Daoy (cell line): Measurements from ENCODE around the gene CAMK4. TPM values are rescaled to one million over a fixed set of nuclear protein-coding genes. Genes with fewer than 3 reads are reported as not detected.
A peak's percentile ranks its signal among the peaks of the same experiment; 100 is the strongest.
"Not testable (repeated sequence)": the region's sequence is repeated elsewhere in the genome, so short reads cannot be mapped to it uniquely, and the experiment has no call there.

Experiments used
- DNase-seq: peaks from one replicate; pipeline ENCODE4 v3.0.0-alpha.2; 2015; ENCODE audit warnings: low read depth
- total RNA-seq: library from RNA; depleted of rRNA; stranded (reverse); fragments of >200 nt; shearing (Covaris generic); gene quantifications from 2 replicates; pipeline ENCODE4 v1.2.3, GENCODE V29; 2014

Gene CAMK4
- total RNA-seq, 1 experiment from 2014 or later: 20.1 TPM

GRCh38 chr5:111256128-111256527 lies 31.9 kb downstream of the CAMK4 start:
- no peak for DNase-seq

- DNase-seq: not testable (repeated sequence)
These were observed 33.4 kb downstream of the CAMK4 start for GRCh38 chr5:111257610-111258009.

- no peak for DNase-seq
These were observed 35.5 kb downstream of the CAMK4 start for GRCh38 chr5:111259636-111260035.

GRCh38 chr5:111261610-111262009 lies 37.4 kb downstream of the CAMK4 start:
- DNase-seq: peak; percentile 13

- no peak for DNase-seq
These were observed 38.0 kb downstream of the CAMK4 start for GRCh38 chr5:111262153-111262552.

- DNase-seq: no peak
These were observed 38.6 kb downstream of the CAMK4 start for GRCh38 chr5:111262815-111263214.

GRCh38 chr5:111266491-111266890 lies 42.3 kb downstream of the CAMK4 start:
- DNase-seq: peak; percentile 13

- no peak for DNase-seq
These were observed 44.1 kb downstream of the CAMK4 start for GRCh38 chr5:111268300-111268699.

GRCh38 chr5:111271885-111272284 lies 47.7 kb downstream of the CAMK4 start:
- DNase-seq: no peak

- DNase-seq: no peak
These were observed 52.9 kb downstream of the CAMK4 start for GRCh38 chr5:111277061-111277460.

GRCh38 chr5:111278858-111279504 lies 54.8 kb downstream of the CAMK4 start:
- peak; percentile 76 for DNase-seq

GRCh38 chr5:111280282-111280951 lies 56.2 kb downstream of the CAMK4 start:
- no peak for DNase-seq

GRCh38 chr5:111282798-111283197 lies 58.6 kb downstream of the CAMK4 start:
- no peak for DNase-seq

- DNase-seq: no peak
These were observed 60.6 kb downstream of the CAMK4 start for GRCh38 chr5:111284825-111285224.

GRCh38 chr5:111294551-111294950 lies 70.4 kb downstream of the CAMK4 start:
- DNase-seq: no peak

GRCh38 chr5:111295649-111296048 lies 71.5 kb downstream of the CAMK4 start:
- no peak for DNase-seq

- DNase-seq: no peak
These were observed 72.4 kb downstream of the CAMK4 start for GRCh38 chr5:111296570-111296969.

GRCh38 chr5:111299067-111299481 lies 74.9 kb downstream of the CAMK4 start:
- DNase-seq: no peak

GRCh38 chr5:111299831-111300432 lies 75.7 kb downstream of the CAMK4 start:
- DNase-seq: no peak

- no peak for DNase-seq
These were observed 77.1 kb downstream of the CAMK4 start for GRCh38 chr5:111301264-111301663.

GRCh38 chr5:111302043-111302442 lies 77.9 kb downstream of the CAMK4 start:
- DNase-seq: not testable (repeated sequence)

GRCh38 chr5:111308951-111309350 lies 84.8 kb downstream of the CAMK4 start:
- no peak for DNase-seq

- no peak for DNase-seq
These were observed 85.2 kb downstream of the CAMK4 start for GRCh38 chr5:111309384-111309783.
